SK-N-SH treated with all-trans-retinoic acid at 6 μM for 48 hours (cell line): ENCODE measurements around the gene OS9.

Experiments used
- ATAC-seq: fragments of 200-7000 bp; cut with Tn5 transposase; 3 replicates; pipeline ENCODE4 v1.9.1; 2020; ENCODE audit warnings: mild to moderate bottlenecking, moderate library complexity
- ARNTL ChIP-seq: fragments of 450-650 bp; formaldehyde crosslinking; IDR thresholded peaks from 2 replicates; pipeline ENCODE4 v1.5.0; 2020; ENCODE audit warnings: low read depth, mild to moderate bottlenecking, moderate library complexity, borderline replicate concordance
- BACH2 ChIP-seq: fragments of 250-450 bp; sonication (Bioruptor Pico); IDR thresholded peaks from 2 replicates; pipeline ENCODE4 v1.9.0; 2021; ENCODE audit warnings: mild to moderate bottlenecking, borderline replicate concordance
- CREB5 ChIP-seq: fragments of 250-450 bp; sonication (Bioruptor Pico); IDR thresholded peaks from 2 replicates; pipeline ENCODE4 v1.5.1; 2020; ENCODE audit warnings: low read depth, mild to moderate bottlenecking, moderate library complexity
- CSDC2 ChIP-seq: fragments of 250-450 bp; sonication (Bioruptor Pico); IDR thresholded peaks from 2 replicates; pipeline ENCODE4 v1.5.0; 2020; ENCODE audit warnings: mild to moderate bottlenecking, moderate library complexity
- ESRRG ChIP-seq: fragments of 250-450 bp; sonication (Bioruptor Pico); IDR thresholded peaks from 2 replicates; pipeline ENCODE4 v1.6.1; 2021; ENCODE audit warnings: mild to moderate bottlenecking
- GLIS3 ChIP-seq: fragments of 250-450 bp; sonication (Bioruptor Pico); IDR thresholded peaks from 2 replicates; pipeline ENCODE4 v1.5.0; 2020; ENCODE audit warnings: mild to moderate bottlenecking, moderate library complexity
- ISL1 ChIP-seq: fragments of 250-450 bp; sonication (Bioruptor Pico); IDR thresholded peaks from 2 replicates; pipeline ENCODE4 v2.1.2; 2022; ENCODE audit warnings: mild to moderate bottlenecking, moderate library complexity
- OSR1 ChIP-seq: fragments of 250-450 bp; sonication (Bioruptor Pico); IDR thresholded peaks from 2 replicates; pipeline ENCODE4 v1.8.0; 2022; ENCODE audit warnings: moderate library complexity, mild to moderate bottlenecking, inconsistent platforms
- PPARA ChIP-seq: fragments of 250-450 bp; sonication (Bioruptor Pico); IDR thresholded peaks from 2 replicates; pipeline ENCODE4 v1.5.0; 2020; ENCODE audit warnings: mild to moderate bottlenecking, borderline replicate concordance
- RARB ChIP-seq: fragments of 250-450 bp; sonication (Bioruptor Pico); IDR thresholded peaks from 2 replicates; pipeline ENCODE4 v1.8.0; 2021; ENCODE audit warnings: mild to moderate bottlenecking, moderate library complexity
- SNAI2 ChIP-seq: fragments of 250-450 bp; sonication (Bioruptor Pico); IDR thresholded peaks from 2 replicates; pipeline ENCODE4 v1.5.0; 2020; ENCODE audit warnings: mild to moderate bottlenecking, moderate library complexity
- TCF4 ChIP-seq: fragments of 250-450 bp; sonication (Bioruptor Pico); IDR thresholded peaks from 2 replicates; pipeline ENCODE4 v1.8.0; 2021; ENCODE audit warnings: mild to moderate bottlenecking, moderate library complexity, borderline replicate concordance
- TSHZ2 ChIP-seq: fragments of 250-450 bp; sonication (Bioruptor Pico); IDR thresholded peaks from 2 replicates; pipeline ENCODE4 v1.5.0; 2020; ENCODE audit warnings: mild to moderate bottlenecking, moderate library complexity
- ZC3H10 ChIP-seq: fragments of 250-450 bp; sonication (Bioruptor Pico); IDR thresholded peaks from 2 replicates; pipeline ENCODE4 v1.5.1; 2021; ENCODE audit warnings: mild to moderate bottlenecking, moderate library complexity
- ZFP3 ChIP-seq: fragments of 250-450 bp; sonication (Bioruptor Pico); IDR thresholded peaks from 2 replicates; pipeline ENCODE4 v1.5.0; 2020; ENCODE audit warnings: mild to moderate bottlenecking, moderate library complexity
- ZFP30 ChIP-seq: fragments of 450-650 bp; formaldehyde crosslinking; IDR thresholded peaks from 2 replicates; pipeline ENCODE4 v1.5.0; 2022; ENCODE audit warnings: mild to moderate bottlenecking, moderate library complexity
- ZNF565 ChIP-seq: fragments of 450-650 bp; formaldehyde crosslinking; conservative IDR thresholded peaks from 2 replicates; pipeline ENCODE4 v1.5.0; 2020; ENCODE audit warnings: low read depth, mild to moderate bottlenecking, moderate library complexity
- ZNF70 ChIP-seq: fragments of 450-650 bp; formaldehyde crosslinking; IDR thresholded peaks from 2 replicates; pipeline ENCODE4 v1.5.0; 2020; ENCODE audit warnings: mild to moderate bottlenecking, moderate library complexity
- ZNF8 ChIP-seq: fragments of 450-650 bp; formaldehyde crosslinking; IDR thresholded peaks from 2 replicates; pipeline ENCODE4 v1.5.0; 2020; ENCODE audit warnings: mild to moderate bottlenecking, moderate library complexity
- TF ChIP-seq, protein P1 (sequence below): fragments of 250-450 bp; sonication (Bioruptor Pico); IDR thresholded peaks from 2 replicates; pipeline ENCODE4 v1.8.0; 2021; ENCODE audit warnings: low read depth, mild to moderate bottlenecking, moderate library complexity, borderline replicate concordance
- TF ChIP-seq, protein P2 (sequence below): fragments of 250-450 bp; sonication (Bioruptor Pico); IDR thresholded peaks from 2 replicates; pipeline ENCODE4 v1.8.0; 2020; ENCODE audit warnings: mild to moderate bottlenecking, moderate library complexity, borderline replicate concordance

Gene OS9

DNA sequence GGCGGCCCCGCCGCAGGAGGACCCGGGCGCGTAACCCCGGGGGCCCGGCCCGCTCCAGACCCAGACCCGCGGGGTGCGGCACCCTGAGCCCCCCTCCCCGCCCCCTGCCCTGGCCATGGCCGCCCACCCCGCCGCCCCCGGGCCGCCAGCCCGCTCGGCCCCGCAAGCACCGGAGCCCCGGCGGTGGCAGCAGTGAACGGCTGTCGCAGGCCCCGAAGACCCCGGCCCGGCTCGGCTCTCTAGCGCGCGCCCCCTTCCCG is 61.2 kb downstream of the OS9 start (continued):
- no peak for TF ChIP-seq BACH2 (CRISPR knock-in tag)
- no peak for TF ChIP-seq OSR1 (CRISPR knock-in tag)
- TF ChIP-seq ZC3H10: no peak
- no peak for TF ChIP-seq CSDC2
- no peak for TF ChIP-seq ESRRG (CRISPR knock-in tag)
- no peak for TF ChIP-seq RARB (CRISPR knock-in tag)
- no peak for TF ChIP-seq GLIS3 (CRISPR knock-in tag)
- no peak for TF ChIP-seq ISL1 (CRISPR knock-in tag)
- no peak for TF ChIP-seq ZFP30 (CRISPR knock-in tag)
- TF ChIP-seq ZNF565: no peak
- TF ChIP-seq ZFP3 (CRISPR knock-in tag): no peak
- no peak for TF ChIP-seq SNAI2 (CRISPR knock-in tag)
- TF ChIP-seq, protein P1, sequence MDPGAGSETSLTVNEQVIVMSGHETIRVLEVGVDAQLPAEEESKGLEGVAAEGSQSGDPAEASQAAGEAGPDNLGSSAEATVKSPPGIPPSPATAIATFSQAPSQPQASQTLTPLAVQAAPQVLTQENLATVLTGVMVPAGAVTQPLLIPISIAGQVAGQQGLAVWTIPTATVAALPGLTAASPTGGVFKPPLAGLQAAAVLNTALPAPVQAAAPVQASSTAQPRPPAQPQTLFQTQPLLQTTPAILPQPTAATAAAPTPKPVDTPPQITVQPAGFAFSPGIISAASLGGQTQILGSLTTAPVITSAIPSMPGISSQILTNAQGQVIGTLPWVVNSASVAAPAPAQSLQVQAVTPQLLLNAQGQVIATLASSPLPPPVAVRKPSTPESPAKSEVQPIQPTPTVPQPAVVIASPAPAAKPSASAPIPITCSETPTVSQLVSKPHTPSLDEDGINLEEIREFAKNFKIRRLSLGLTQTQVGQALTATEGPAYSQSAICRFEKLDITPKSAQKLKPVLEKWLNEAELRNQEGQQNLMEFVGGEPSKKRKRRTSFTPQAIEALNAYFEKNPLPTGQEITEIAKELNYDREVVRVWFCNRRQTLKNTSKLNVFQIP (CRISPR knock-in tag): no peak
- no peak for TF ChIP-seq PPARA
- TF ChIP-seq, all 23 proteins: peak for 0

DNA sequence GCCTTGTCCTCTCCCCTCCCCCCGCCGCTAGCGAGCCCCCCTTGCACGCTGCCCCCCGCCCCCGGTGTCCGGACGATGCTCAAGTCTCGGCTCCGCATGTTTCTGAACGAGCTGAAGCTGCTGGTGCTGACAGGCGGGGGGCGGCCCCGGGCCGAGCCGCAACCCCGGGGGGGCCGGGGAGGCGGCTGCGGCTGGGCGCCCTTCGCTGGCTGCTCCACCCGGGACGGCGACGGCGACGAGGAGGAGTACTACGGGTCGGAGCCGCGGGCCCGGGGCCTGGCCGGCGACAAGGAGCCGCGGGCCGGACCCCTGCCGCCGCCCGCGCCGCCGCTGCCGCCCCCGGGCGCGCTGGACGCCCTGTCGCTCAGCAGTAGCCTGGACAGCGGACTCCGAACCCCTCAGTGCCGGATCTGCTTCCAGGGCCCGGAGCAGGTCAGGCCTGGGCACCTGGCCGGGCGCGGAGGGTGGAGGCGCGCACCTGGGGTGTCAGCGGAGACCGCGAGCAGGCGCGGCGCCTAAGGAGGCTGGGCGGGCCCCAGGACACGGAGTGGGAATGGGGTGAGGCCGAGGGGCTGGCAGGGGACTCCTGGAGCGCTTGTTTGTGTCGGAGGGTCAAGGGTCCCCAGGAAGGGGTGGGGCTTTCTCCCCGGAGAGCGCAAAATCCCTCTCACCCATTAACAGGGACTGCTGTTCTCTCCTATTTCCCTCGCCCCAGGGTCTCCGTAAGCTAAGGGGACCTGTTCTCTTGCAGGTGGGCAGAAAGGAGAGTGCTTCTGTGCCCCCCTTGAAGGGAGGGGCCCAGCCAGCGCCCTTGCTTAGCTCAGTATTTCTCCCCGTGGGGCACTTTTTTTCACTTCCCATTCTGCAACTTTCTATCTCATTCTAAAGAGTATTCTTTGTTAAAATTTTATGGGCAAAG is 61.8 kb downstream of the OS9 start:
- no peak for TF ChIP-seq SNAI2 (CRISPR knock-in tag)
- TF ChIP-seq CREB5: no peak
- ATAC-seq: no peak

DNA sequence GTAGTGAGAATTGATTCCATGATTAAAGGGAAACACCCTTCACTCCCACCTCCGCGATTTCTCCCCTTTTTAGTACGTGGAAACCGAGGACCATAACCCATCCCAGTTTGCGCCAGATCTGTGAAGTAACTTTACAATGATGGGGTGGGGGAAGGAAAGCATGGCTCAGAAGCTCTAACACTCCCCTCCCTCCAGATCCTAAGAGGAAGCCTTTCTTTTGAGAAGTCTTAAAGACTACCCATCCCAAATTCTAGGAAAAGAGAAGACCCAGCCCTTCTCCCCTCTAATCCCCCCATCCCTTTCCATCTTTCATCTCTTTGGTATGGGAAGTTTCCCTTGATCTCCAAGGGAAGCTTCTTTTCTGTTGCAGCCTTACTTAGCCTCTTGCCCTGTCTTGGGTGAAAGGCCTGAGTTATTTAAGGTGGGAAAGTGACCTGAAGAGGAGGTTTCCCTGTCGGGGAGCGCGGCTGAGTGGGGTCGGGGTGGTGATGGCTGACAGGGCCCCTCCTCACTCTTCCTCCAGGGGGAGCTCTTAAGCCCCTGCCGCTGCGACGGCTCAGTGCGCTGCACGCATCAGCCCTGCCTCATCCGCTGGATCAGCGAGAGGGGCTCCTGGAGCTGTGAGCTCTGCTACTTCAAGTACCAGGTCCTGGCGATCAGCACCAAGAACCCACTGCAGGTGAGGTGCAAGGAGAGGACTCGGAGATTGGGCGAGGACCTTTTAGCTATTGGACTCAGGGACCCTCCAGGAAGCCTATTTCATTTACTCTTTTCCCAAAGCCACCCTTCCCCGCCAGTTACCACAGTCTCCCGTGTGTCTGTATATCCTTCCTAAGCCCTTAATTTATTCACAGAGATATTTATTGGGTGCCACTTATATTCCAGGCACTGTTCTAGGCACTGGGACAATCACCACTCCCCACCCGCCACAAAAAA is 62.7 kb downstream of the OS9 start:
- no peak for ATAC-seq
- TF ChIP-seq ESRRG (CRISPR knock-in tag) (no peak), ZNF8 (CRISPR knock-in tag) (no peak), CSDC2 (no peak)

- no peak for TF ChIP-seq PPARA
- no peak for TF ChIP-seq ARNTL (CRISPR knock-in tag)
- no peak for ATAC-seq
Measured at GRCh38 chr12:57757771-57758170, 63.8 kb downstream of the OS9 start.

GRCh38 chr12:57758552-57759359 is 64.8 kb downstream of the OS9 start:
- ATAC-seq: no peak
- TF ChIP-seq PPARA (no peak), CREB5 (no peak), ZNF565 (no peak), ZNF8 (CRISPR knock-in tag) (no peak), GLIS3 (CRISPR knock-in tag) (no peak), ZNF70 (no peak), OSR1 (CRISPR knock-in tag) (no peak), TSHZ2 (CRISPR knock-in tag) (no peak), ZFP3 (CRISPR knock-in tag) (no peak), BACH2 (CRISPR knock-in tag) (no peak), CSDC2 (no peak), ZC3H10 (no peak), TCF4 (CRISPR knock-in tag) (no peak), RARB (CRISPR knock-in tag) (no peak)
- TF ChIP-seq, protein P2, sequence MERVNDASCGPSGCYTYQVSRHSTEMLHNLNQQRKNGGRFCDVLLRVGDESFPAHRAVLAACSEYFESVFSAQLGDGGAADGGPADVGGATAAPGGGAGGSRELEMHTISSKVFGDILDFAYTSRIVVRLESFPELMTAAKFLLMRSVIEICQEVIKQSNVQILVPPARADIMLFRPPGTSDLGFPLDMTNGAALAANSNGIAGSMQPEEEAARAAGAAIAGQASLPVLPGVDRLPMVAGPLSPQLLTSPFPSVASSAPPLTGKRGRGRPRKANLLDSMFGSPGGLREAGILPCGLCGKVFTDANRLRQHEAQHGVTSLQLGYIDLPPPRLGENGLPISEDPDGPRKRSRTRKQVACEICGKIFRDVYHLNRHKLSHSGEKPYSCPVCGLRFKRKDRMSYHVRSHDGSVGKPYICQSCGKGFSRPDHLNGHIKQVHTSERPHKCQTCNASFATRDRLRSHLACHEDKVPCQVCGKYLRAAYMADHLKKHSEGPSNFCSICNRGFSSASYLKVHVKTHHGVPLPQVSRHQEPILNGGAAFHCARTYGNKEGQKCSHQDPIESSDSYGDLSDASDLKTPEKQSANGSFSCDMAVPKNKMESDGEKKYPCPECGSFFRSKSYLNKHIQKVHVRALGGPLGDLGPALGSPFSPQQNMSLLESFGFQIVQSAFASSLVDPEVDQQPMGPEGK: no peak
